Liver (tissue), 9 donors: Measurements from ENCODE around the gene TGM3. TPM values are rescaled to one million over a fixed set of nuclear protein-coding genes. Genes with fewer than 3 reads are reported as not detected.

Experiments used
- DNase-seq: peaks from one replicate; pipeline ENCODE4 v3.0.0-alpha.2; 2017; ENCODE audit warnings: low spot score
- H3K27ac ChIP-seq, 2 donors: one replicate each; pipeline ENCODE4 v1.7.0; 2013; ENCODE audit warnings: inconsistent platforms in 2 of 2, low read length in 2 of 2, control low read depth in 1 of 2, low read depth in 1 of 2, mild to moderate bottlenecking in 1 of 2
- H3K27me3 ChIP-seq, 4 donors: one replicate each; pipeline versions ENCODE4 v1.6.1 to v1.7.0; 2013; ENCODE audit warnings: low read length in 3 of 4, inconsistent platforms in 1 of 4, mild to moderate bottlenecking in 1 of 4, moderate library complexity in 1 of 4; ENCODE audit not compliant: control insufficient read depth in 4 of 4, insufficient read depth in 4 of 4
- H3K36me3 ChIP-seq, 4 donors: one replicate each; pipeline versions ENCODE4 v1.6.1 to v1.7.0; 2013; ENCODE audit warnings: low read length in 3 of 4, mild to moderate bottlenecking in 3 of 4, low read depth in 1 of 4, moderate library complexity in 1 of 4; ENCODE audit not compliant: control insufficient read depth in 4 of 4, insufficient read depth in 3 of 4
- H3K4me1 ChIP-seq, 4 donors: one replicate each; pipeline versions ENCODE4 v1.6.1 to v1.7.0; 2013; ENCODE audit warnings: low read length in 3 of 4, mild to moderate bottlenecking in 3 of 4, moderate library complexity in 1 of 4; ENCODE audit not compliant: control insufficient read depth in 4 of 4, insufficient read depth in 4 of 4
- H3K4me3 ChIP-seq, 3 donors: one replicate each; pipeline versions ENCODE4 v1.6.1 to v1.7.0; 2013; ENCODE audit warnings: low read length in 3 of 3, control low read depth in 1 of 3, low read depth in 1 of 3, mild to moderate bottlenecking in 1 of 3
- H3K9ac ChIP-seq, 2 donors: one replicate each; pipeline ENCODE4 v1.7.0; 2013; ENCODE audit warnings: low read length in 2 of 2, mild to moderate bottlenecking in 2 of 2, moderate library complexity in 2 of 2, control low read depth in 1 of 2, low read depth in 1 of 2
- H3K9me3 ChIP-seq, 4 donors: one replicate each; pipeline versions ENCODE4 v1.6.1 to v1.7.0; 2013; ENCODE audit warnings: low read length in 3 of 4; ENCODE audit not compliant: control insufficient read depth in 4 of 4
- ATF3 ChIP-seq: IDR thresholded peaks from 2 replicates; pipeline ENCODE4 v1.6.1; 2016; ENCODE audit warnings: antibody characterized with exemption
- FOXA1 ChIP-seq: IDR thresholded peaks from 2 replicates; pipeline ENCODE4 v1.6.1; 2016; ENCODE audit warnings: antibody characterized with exemption
- FOXA2 ChIP-seq: IDR thresholded peaks from 2 replicates; pipeline ENCODE4 v1.6.1; 2016; ENCODE audit warnings: antibody characterized with exemption
- GABPA ChIP-seq, 2 donors: IDR thresholded peaks in 1 of 2; conservative IDR thresholded peaks in 1 of 2; 2 replicates each; pipeline ENCODE4 v1.6.1; 2016; ENCODE audit warnings: antibody characterized with exemption in 2 of 2, mild to moderate bottlenecking in 1 of 2, moderate library complexity in 1 of 2
- HNF4G ChIP-seq: IDR thresholded peaks from 2 replicates; pipeline ENCODE4 v1.6.1; 2016; ENCODE audit warnings: antibody characterized with exemption
- JUND ChIP-seq, 2 donors: IDR thresholded peaks; 2 replicates each; pipeline ENCODE4 v1.6.1; 2016; ENCODE audit warnings: antibody characterized with exemption in 2 of 2
- MAX ChIP-seq: IDR thresholded peaks from 2 replicates; pipeline ENCODE4 v1.6.1; 2016; ENCODE audit warnings: antibody characterized with exemption
- NR2F2 ChIP-seq: IDR thresholded peaks from 2 replicates; pipeline ENCODE4 v1.6.1; 2016; ENCODE audit warnings: antibody characterized with exemption
- RAD21 ChIP-seq, 2 donors: IDR thresholded peaks; 2 replicates each; pipeline ENCODE4 v1.6.1; 2016; ENCODE audit warnings: antibody characterized with exemption in 2 of 2, mild to moderate bottlenecking in 2 of 2
- REST ChIP-seq: IDR thresholded peaks from 2 replicates; pipeline ENCODE4 v1.6.1; 2016; ENCODE audit warnings: antibody characterized with exemption, mild to moderate bottlenecking
- RXRA ChIP-seq, 2 donors: IDR thresholded peaks; 2 replicates each; pipeline ENCODE4 v1.6.1; 2017 to 2018; ENCODE audit warnings: antibody characterized with exemption in 2 of 2, mild to moderate bottlenecking in 1 of 2
- SP1 ChIP-seq: IDR thresholded peaks from 2 replicates; pipeline ENCODE4 v1.6.1; 2018; ENCODE audit warnings: antibody characterized with exemption, mild to moderate bottlenecking
- TAF1 ChIP-seq: conservative IDR thresholded peaks from 2 replicates; pipeline ENCODE4 v1.6.1; 2016; ENCODE audit warnings: antibody characterized with exemption, mild to moderate bottlenecking
- YY1 ChIP-seq: IDR thresholded peaks from 2 replicates; pipeline ENCODE4 v1.6.1; 2016; ENCODE audit warnings: antibody characterized with exemption, mild to moderate bottlenecking
- ZBTB33 ChIP-seq: IDR thresholded peaks from 2 replicates; pipeline ENCODE4 v1.6.1; 2016; ENCODE audit warnings: antibody characterized with exemption
- WGBS: extraction: QIAGEN DNeasy Blood & Tissue Kit; methylation state at CpG from one replicate; pipeline ENCODE4 v1.1.7; 2013; 5-methylcytosine and 5-hydroxymethylcytosine counted together
- polyA plus RNA-seq, 2 donors: library from polyadenylated mRNA; stranded (reverse) in 1 of 2; unstranded in 1 of 2; fragments of 200-250 nt in 1 of 2; fragments of >200 nt in 1 of 2; fragmentation: Nextera tagmentation in 1 of 2; extraction: Ambion mirVana in 1 of 2; gene quantifications; one replicate each; pipeline versions ENCODE4 v1.2.1 to v1.2.3, GENCODE V29; 2013 to 2015
- total RNA-seq, 2 donors: library from RNA; depleted of rRNA; stranded (reverse); fragments of >200 nt; gene quantifications; one replicate each; pipeline ENCODE4 v1.2.3, GENCODE V29; 2014
- donor health status: healthy.
- donor health status: healthy.
- donor health status: healthy.
- donor health status: healthy.
- donor health status: healthy.

TGM3 gene
- total and polyA plus RNA-seq, 4 donors: 0.05 to 0.28 (median 0.08) TPM; not detected in 1

GRCh38 chr20:2311329-2311728 lies 15.5 kb downstream of the TGM3 start:
- DNase-seq: no peak
- no peak for TF ChIP-seq RXRA (IDR thresholded peaks at IDR 0.05)
- TF ChIP-seq ATF3: no peak
- TF ChIP-seq ZBTB33: no peak
- TF ChIP-seq HNF4G: no peak
- TF ChIP-seq MAX: no peak
- TF ChIP-seq YY1: no peak
- TF ChIP-seq RAD21 (IDR thresholded peaks at IDR 0.05): no peak
- TF ChIP-seq GABPA (IDR thresholded peaks at IDR 0.05 in 1 of 2, conservative IDR thresholded peaks at IDR 0.05 in 1 of 2): no peak
- TF ChIP-seq NR2F2: no peak
- no peak for TF ChIP-seq TAF1
- no peak overlapping the region for H3K4me3 ChIP-seq
- no peaks in the 10 kb centered on the region for H3K36me3 ChIP-seq
- no peak overlapping the region for H3K27ac ChIP-seq
- no peaks in the 10 kb centered on the region for H3K9me3 ChIP-seq
- no peaks in the 10 kb centered on the region for H3K27me3 ChIP-seq
- H3K9ac ChIP-seq: no peak overlapping the region
- peaks cover 0 to 14% (median 9%) of the 10 kb centered on the region in 4 donors for H3K4me1 ChIP-seq
- WGBS: 96% methylated on average over 3 of the region's 3 CpGs

GRCh38 chr20:2312876-2313275 lies 17.1 kb downstream of the TGM3 start:
- no peak overlapping the region for H3K9ac ChIP-seq
- peaks cover 0 to 14% (median 9%) of the 10 kb centered on the region in 4 donors for H3K4me1 ChIP-seq
- no peak overlapping the region for H3K27ac ChIP-seq
- no peak for TF ChIP-seq RAD21 (IDR thresholded peaks at IDR 0.05)
- no peak for TF ChIP-seq HNF4G
- no peak for TF ChIP-seq SP1
- no peaks in the 10 kb centered on the region for H3K27me3 ChIP-seq
- H3K4me3 ChIP-seq: no peak overlapping the region
- 92% methylated on average over 8 of the region's 8 CpGs for WGBS
- DNase-seq: no peak
- H3K9me3 ChIP-seq: no peaks in the 10 kb centered on the region
- H3K36me3 ChIP-seq: no peaks in the 10 kb centered on the region

- H3K4me3 ChIP-seq: no peak overlapping the region
- no peaks in the 10 kb centered on the region for H3K9me3 ChIP-seq
- H3K36me3 ChIP-seq: no peaks in the 10 kb centered on the region
- no peak overlapping the region for H3K9ac ChIP-seq
- WGBS: 90% methylated on average over 3 of the region's 3 CpGs
- no peak for DNase-seq
- no peak for TF ChIP-seq GABPA (IDR thresholded peaks at IDR 0.05 in 1 of 2, conservative IDR thresholded peaks at IDR 0.05 in 1 of 2)
- TF ChIP-seq FOXA1: no peak
- no peak for TF ChIP-seq RXRA (IDR thresholded peaks at IDR 0.05)
- no peak for TF ChIP-seq ATF3
- no peak for TF ChIP-seq RAD21 (IDR thresholded peaks at IDR 0.05)
- TF ChIP-seq REST: no peak
- no peak for TF ChIP-seq FOXA2
- TF ChIP-seq JUND (IDR thresholded peaks at IDR 0.05): no peak
- no peak for TF ChIP-seq YY1
- peaks cover 0 to 14% (median 9%) of the 10 kb centered on the region in 4 donors for H3K4me1 ChIP-seq
- H3K27me3 ChIP-seq: no peaks in the 10 kb centered on the region
- H3K27ac ChIP-seq: no peak overlapping the region
These were observed 17.5 kb downstream of the TGM3 start for GRCh38 chr20:2313316-2313715.
